SHP77 (cell line): ENCODE data around the gene NSMCE3.
"Not testable (repeated sequence)": the region's sequence is repeated elsewhere in the genome, so short reads cannot be mapped to it uniquely, and the experiment has no call there.

Source experiments
- DNase-seq, 2 experiments: peaks; one replicate each; lab custom pipeline; 2025; lab: John Stamatoyannopoulos, UW

Gene NSMCE3

DNA sequence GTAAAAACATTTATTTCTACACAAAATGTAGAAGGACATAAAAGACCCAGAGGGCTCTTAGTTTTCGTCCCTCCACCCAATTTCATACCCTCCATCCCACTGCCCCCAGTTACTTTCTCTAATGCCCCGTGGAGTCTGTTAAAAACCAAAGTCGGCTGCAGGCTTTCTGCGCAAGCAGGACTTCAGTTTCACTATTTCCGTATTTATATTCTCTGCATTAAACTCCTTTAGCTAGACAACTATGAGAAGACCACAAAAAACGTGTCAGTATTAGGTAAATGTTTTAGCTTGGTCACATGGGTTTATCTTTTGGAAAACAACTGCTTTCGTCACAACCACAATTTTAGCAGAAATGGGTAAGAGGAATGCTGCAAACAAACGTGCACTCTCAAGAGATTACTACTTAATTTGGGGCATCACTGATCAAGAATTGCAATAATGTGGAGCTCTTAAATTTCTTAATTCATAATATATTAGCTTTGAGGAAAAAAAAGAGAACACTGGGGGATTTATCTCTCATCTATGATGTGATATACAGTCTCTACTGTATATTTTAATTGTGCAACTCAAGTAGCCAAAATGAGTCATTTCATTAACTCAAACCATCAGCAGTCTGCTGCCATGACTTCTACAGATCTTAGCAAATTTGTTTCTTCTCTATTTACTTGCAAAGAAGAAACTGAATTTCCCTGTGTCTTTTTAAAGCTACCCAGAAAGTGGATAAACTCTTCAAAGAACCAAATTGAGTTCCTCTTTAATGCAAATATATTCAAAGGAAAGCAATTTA is 740 bp upstream of the NSMCE3 start:
- no peak for DNase-seq

DNA sequence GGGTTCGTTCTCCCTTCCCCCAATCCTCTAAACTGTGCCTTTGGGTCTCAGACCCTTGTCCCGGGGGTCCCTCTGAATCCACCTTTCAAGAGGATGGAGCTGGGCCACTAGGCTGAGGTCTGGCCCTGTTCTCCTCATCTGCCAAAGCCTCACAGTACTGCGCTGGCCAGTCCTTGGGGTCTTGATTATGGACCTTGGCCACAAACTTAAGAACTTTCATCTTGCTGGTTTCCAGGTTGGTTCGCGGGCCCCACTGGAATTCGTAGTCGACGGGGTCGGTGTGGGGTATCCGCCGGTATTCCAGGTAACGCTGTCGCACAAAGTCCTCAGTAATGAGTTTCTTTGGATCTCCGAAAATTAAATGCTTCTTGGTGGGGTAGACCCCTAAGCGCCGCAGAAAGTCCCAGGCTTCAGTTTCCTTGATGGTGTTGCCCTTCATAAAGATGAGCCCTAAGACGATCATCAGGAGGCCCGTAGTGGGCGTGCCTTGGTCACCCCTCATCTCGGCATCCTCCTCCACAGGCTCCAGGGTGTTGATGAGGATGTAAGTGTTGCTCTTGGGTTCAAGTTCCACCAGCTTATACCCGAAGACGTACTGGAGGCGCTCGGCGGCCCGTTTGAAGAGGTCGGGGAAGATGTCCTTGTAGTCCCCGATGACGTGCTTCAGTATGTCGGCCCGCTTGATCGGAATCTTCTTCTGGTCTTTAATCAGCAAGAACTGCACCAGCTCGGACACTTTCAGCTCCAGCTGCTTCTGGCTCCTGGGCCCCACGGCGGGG is 727 bp downstream of the NSMCE3 start:
- DNase-seq = peak in 1 of 2 experiments; percentile 5

DNA sequence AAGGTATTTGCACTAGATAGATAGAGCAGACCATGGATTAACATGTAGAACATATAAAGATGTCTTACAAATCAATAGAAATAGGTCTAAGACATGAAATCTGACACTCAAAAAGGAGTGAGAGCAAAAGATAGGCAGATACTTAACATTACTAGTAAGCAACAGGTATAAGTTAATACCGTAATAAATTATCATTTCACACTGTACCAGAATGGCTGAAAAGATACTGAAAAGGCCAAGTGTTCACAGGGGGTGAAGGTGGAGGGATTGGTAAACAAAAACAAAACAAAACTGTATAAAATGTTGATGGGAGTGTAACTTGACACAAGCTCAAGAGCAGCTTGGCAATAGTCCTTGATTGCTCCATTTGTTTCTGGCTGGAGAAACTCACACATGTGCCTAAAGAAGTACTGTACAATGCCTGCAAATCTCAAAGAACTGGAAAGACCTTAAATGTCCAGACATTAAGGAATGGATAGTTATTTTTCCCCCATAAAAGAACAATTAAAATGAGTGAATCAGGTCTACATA is 3.5 kb downstream of the NSMCE3 start:
- DNase-seq = no peak

DNA sequence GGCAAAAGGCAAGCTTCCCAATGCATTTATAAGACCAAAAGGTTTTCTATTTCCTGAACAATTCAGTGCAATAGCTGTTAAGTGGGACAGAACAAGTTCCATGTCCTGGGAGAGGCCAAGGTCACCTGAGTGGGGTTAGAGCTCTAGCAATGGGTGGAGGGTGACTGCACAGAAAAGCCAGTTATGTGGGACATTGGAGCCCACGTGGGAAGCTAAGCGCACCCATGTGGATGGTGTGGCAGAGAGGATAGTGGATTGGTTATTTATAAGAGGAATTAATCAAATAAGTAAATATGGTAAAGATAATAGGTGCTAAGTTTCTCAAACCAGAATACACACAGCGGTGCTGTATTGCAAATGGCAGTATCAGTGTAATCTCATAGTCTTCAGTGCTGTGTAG is 6.3 kb downstream of the NSMCE3 start:
- DNase-seq = no peak

DNA sequence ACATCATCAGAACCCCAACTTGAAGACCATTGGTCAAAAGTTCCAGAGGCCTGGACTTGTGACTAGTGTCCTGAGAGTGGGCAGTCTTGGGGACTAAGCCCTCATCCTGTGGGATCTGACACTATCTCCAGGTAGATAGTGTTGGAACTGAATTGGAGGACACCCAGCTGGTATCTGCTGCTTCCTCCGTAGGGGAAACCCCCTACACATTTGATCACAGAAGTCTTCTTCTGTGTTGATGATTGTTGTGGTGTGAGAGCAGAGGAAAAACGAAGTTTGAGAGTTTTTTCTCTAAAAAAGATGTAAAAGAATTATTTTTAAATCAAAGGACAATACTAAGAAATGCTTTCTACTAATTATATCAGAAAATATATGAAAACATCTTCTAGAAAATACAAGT is 6.9 kb downstream of the NSMCE3 start:
- no peak for DNase-seq

DNA sequence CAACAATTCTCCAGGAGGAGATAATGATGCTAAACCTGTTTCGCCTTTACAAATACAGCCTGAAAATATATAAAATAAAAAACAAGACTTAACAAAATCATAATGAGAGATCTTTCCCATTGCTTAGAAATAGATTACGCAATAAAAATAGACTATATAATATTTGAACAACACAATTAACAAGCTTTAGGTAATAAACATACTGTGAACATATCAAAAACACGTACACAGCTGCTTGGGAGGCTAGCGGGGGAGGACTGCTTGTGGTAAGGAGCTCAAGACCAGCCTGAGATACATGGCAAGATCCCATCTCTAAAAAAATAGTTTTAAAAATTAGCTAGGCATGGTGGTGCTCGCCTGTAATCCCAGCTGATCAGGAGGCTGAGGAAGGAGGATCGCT is 8.7 kb downstream of the NSMCE3 start:
- no peak for DNase-seq

DNA sequence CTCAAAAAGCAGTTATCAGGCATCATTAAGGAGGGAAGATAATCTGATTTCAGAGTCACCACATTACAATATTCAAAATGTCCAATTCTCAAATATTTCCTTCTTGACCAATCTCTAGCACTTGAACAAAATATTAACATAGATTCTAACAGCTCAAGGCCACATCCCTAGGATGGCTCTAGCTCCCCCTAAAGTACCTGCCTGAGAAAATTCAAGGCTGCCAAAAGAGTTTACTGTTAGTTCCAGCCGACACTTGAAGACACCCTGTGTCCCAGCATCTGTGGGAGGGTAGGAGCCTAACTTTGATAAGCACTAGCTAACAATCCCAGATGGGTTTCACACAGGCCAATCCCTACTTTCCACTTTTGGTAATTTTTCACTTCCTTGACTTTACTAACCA is 10.4 kb downstream of the NSMCE3 start:
- DNase-seq = no peak

DNA sequence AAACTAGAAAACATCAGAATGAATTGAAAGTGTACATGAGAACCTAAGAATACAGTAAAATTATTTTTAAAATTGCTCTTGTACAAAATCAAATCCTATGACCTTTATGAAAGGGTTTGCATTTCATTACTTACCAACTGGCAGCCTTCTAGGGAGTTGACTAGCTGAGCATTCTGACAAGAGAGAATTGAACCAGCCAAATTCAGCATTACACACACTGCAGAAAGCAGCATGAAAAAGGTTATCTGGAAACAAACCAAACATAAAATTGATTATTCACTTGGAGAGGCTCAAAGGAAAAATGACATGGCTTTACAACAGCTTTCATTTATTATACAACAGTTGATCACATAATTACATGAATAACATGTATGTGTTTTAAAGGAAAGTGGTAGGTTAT is 17.4 kb downstream of the NSMCE3 start:
- no peak for DNase-seq

DNA sequence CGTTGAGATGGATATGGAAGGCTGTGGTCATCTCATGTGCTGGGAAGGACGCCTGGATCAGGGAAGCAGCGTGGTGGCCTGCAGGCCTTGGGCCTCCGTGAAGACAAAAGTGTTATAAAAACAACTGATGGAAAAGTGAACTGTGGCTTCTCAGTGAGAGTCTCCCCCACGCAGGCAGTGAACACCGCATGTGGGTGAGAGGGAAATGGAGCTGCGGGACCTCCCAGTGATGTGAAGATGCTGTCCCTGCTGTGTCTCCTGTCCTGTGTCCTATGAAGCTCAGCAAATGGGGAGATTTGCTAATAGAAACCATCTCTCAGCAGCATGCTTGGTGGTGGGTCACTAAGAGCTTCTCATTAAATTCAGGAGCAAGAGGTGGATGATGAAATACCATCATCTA is 25.1 kb downstream of the NSMCE3 start:
- no peak for DNase-seq

DNA sequence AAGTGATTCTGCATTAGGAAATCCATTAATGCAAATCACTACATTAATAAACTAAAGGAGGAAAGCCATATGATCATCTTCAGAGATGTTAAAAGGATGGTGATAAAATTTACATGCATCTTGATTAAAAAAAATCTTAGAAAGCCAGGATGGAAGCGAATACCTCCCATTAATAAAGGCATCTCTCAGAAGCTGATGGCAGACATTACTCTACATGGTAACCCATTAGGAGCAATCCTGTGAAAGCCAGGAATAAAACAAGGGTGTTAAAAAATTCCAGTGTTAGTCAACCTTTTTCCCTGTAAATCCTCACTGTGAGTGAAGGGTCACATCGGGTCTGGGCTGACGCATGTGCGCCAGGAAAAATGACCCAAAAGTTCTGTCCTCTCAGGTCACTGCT is 25.5 kb downstream of the NSMCE3 start:
- no peak for DNase-seq

DNA sequence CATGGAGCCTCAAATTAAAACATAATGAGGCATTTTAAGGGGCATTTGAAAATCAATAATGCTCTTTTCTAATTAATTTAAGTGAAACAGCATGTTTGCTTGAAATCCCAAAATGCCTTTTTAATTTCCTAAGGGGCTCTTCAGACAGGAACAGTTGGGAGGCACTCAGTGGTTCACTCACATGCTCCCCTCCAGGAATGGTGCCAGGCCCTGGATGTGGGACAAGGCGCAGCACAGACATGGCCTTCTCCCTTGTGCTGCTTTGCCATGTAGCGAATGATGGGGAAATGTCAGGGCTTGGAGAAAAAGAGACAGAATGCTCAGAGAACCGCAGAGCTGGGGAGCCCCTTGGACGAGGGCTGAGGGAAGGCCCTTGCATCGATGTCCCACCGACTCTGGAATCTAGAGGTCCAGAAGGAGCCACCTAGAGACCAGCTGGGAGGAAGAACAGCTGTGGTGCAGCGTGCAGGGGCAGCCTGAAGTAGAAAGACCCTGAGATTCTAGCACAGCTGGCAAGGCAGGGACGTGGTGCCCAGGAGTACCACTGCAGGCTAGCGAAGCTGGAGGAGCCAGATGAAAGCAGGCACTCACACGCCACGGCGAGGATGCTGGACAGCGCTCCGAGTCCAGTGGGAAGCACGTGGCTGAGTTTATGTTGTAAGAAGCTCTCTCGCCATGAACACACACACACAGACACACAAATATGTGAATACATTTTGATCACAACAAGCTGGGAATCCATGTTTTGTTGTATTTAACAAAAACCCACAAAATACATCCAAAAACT is 27.0 kb downstream of the NSMCE3 start:
- DNase-seq = no peak

DNA sequence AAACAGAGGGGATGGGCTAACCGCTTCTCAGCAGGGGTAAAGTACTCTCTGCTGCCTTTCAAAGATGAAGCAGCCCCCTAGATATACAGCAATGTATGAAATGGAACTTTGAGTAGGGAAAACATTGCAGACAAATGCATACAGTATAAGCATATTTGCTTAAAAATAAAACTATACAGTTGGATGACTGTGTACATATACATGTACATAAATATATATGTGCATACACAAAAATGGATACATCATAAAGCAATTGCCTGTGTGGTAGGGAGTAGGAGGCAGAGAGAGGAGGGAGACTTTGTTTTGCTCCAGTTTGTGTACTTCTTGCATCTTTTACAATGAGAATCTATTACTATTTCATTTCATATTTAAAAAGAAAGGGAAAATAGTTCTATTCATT is 28.4 kb downstream of the NSMCE3 start:
- DNase-seq = no peak

DNA sequence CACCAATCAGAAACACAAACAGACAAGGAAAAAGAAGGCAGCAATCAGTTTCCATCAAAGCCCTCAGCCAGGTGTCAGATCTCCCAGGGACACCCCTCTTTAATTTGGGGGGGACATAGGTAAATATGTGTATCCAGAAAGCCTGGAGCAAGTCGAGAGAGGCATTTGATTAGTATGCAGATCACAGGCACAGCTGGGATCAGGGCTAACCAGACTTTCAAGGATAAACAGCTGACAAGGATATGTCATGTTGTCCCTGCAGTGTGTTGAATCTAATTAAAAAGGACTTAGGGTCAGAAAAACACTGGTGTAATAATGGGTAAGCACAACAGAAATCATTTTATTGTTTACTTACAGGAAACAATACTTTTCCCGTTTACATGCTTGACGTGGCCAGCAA is 30.2 kb downstream of the NSMCE3 start:
- no peak for DNase-seq

DNA sequence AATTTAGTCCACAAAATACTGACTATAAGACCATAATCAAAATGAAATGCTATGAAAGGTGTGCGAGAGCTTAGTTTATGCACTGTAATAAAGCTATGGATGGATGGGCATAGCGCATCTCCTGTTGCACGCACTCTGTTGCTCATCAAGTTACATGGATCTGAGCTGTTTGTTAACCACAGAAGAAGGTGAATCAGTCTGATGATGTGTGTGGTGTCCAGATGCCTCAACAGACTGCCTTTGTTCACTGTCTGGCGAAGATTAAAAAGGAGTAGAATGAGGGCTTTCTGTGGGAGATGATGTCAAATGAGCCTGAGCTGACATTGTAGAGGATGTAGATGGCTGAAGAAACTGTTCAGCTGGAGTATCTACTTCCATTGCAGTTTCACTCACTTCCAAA is 36.1 kb downstream of the NSMCE3 start:
- no peak for DNase-seq

DNA sequence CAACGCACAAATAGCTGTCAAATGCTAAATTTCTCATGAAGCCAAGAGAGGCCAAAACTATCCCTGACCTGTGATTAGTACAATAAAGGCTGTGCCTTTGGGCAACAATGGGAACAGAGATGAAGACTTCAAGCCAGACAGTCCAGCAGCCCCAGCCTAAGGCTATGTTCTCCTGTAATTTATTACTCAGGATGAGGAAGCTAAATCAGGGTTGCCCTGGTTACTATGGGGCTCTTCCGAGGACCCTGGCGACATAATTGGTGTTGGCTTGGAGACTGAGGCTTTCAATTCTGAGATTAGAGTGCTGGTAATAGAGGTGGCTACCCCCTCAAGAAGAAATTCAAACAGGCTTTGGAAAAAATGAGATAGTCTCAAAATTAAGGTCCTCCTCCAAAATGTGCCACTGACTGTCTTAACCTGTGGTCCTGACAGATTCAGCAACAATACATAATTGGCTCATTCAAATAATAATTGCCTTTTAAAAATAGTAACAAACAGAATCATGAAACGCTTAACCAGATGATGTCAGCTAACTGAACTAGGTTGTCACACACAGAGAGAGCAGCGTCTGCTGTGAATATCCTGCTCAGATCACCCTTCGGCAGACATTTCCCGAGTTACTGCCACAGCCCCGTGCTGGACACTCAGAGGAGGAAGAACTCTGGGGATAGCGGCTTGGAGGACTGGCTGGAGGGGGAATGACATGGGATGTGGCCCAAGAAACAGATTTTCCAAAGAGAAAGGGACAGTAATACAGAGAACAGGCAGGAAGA is 43.0 kb downstream of the NSMCE3 start:
- DNase-seq = no peak

DNA sequence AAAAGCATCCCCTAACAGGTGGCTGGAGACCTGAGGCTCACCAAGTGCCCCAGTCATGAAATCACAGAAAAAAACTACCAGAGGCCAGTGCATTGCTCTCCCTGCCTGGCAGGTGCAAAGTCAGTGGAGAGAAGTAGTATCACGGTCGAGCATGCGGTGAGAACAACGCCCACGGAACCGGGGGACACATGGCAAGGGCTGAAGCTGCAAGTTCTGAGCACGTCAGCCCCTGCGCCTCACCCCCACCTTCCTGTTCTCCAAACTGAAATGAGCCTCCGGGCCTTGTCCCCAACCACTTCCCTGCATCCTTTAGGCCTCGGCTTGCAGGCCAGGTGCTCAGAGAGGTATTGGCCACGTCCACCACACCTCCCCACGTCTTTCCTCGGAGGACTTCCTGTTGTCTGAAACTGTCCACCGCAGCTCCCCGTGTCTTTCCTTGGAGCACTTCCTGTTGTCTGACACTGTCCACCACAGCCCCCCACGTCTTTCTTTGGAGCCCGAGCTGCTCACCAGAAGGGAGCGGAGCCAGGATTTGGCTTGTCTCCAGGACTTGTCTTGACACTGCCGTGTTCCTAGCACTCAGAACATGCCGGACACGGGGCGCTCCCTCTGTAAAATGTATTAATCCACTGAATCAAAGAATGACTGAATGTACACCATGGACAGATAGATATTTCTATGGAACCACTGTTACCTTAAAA is 43.9 kb downstream of the NSMCE3 start:
- no peak for DNase-seq

DNA sequence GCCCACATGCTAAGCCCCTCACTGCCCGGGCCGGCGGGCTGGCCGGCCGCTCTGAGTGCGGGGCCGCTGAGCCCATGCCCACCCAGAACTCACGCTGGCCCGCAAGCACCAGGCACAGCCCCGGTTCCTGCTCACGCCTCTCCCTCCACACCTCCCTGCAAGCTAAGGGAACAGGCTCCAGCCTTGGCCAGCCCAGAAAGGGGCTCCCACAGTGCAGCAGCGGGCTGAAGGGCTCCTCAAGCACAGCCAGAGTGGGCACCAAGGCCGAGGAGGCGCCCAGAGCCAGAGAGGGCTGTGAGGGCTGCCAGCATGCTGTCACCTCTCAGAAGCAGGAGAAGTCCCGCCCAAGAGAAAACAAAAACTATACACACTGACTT is 44.6 kb downstream of the NSMCE3 start:
- not testable (repeated sequence) for DNase-seq

DNA sequence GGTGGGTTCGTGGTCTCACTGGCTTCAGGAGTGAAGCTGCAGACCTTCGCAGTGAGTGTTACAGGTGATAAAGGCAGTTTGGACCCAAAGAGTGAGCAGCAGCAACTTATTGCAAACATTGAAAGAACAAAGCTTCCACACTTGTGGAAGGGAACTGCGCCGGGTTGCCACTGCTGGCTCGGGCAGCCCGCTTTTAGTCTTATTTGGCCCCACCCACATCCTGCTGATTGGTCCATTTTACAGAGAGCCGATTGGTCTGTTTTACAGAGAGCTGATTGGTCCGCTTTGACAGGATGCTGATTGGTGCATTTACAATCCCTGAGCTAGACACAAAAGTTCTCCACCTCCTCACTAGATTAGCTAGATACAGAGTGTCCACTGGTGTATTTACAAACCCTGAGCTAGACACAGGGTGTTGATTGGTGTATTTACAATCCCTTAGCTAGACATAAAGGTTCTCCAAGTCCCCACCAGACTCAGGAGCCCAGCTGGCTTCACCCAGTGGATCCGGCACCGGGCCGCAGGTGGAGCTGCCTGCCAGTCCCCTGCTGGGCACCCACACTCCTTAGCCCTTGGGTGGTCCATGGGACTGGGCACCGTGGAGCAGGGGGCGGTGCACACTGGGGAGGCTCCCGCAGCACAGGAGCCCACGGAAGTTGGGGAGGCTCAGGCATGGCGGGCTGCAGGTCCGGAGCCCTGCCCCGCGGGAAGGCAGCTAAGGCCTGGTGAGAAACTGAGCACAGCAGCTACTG is 45.2 kb downstream of the NSMCE3 start:
- not testable (repeated sequence) for DNase-seq

DNA sequence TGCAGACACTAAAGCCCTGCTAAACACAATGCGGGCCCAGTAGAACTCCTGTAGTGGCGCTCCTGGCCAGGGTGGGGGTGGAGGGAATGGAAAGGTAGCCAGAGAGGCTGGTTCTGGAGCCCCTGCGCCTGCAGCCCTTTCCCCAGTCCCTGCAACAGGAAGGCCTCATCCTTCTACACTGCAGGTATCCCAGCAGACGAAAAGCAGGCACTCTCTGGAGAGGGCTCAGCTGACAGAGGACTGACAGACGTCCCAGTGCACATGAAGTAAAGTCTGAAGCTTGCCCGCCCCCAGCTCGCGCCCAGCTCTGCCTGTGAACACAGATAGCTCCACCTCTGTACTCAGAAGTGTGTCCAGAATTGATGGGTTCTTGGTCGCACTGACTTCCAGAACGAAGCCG is 46.0 kb downstream of the NSMCE3 start:
- DNase-seq = no peak

DNA sequence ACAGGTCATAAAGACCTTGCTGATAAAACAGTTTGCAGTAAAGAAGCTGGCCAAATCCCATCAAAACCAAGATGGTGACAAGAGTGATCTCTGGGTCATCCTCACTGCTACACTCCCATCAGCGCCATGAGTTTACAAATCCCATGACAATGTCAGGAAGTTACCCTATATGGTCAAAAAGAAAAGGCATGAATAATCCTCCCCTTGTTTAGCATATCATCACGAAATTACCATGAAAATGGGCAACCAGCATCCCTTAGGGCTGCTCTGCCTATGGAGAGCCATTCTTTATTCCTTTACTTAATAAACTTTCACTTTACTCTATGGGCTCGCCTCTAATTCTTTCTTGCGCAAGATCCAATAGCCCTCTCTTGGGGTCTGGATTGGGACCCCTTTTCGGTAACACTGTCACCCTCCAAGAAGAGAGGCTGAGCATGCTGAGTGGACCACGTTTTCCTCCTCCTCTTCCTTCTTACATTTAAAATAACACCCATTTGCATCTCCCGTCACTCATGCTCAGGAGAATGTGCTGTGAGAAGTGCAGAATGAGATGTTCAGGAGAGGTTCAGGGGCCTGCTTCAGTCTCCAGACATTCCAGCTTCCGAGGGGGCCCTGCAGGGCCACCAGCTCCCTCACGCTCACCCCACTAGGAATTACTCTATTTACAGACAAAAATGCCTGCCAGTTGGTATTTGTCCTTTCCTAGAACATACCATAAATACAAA is 47.3 kb downstream of the NSMCE3 start:
- no peak for DNase-seq
